ENCODE measurements around the gene ZNF687.

GRCh38 chr1:151318975-151319374 lies 36.9 kb downstream of the ZNF687 start:
- TF ChIP-seq SMC3 (IDR thresholded peaks at IDR 0.05): no peak
- no peak for TF ChIP-seq CTCF (IDR thresholded peaks at IDR 0.05)
- no peak for TF ChIP-seq USF2 (IDR thresholded peaks at IDR 0.05)
- TF ChIP-seq MAZ (IDR thresholded peaks at IDR 0.05; ENCODE audit: borderline replicate concordance, low read depth, low read length): no peak
- TF ChIP-seq ZFP36 (IDR thresholded peaks at IDR 0.05; ENCODE audit: borderline replicate concordance, partially characterized antibody): no peak
- TF ChIP-seq POLR2A (IDR thresholded peaks at IDR 0.05; ENCODE audit: low read length): no peak
- no peak for TF ChIP-seq HMGXB4 (CRISPR knock-in tag; IDR thresholded peaks at IDR 0.05; ENCODE audit: borderline replicate concordance)
- no peak for TF ChIP-seq ESRRA (IDR thresholded peaks at IDR 0.05; ENCODE audit: borderline replicate concordance, low read length)
- TF ChIP-seq MAX (IDR thresholded peaks at IDR 0.05): no peak
- no peak for TF ChIP-seq E2F6 (IDR thresholded peaks at IDR 0.05; ENCODE audit: borderline replicate concordance, low read depth)
- TF ChIP-seq CEBPB (IDR thresholded peaks at IDR 0.05): no peak
- no peak for TF ChIP-seq NR3C1 (IDR thresholded peaks at IDR 0.05)
